ENCODE measurements around the gene METAP2.

DNA sequence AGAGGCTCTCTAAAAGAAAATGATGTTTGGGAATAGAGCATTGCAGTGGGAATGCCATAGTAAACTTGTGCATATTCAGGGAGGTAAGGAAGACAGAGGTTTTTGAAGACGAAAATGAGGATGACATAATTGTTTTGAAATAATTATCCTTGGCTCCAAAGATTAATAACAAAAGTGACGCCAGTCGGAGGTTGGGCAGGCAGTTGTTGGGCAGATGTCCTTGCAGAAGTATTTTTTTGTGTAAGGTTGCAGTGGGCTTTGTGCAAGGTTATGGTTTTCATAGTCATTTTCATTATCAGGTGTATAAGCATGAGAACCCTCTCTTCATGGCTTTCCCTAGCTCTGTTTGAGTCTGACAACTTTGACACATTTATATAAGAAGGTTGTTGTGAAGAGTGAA lies 35.3 kb downstream of the METAP2 start:
- no peak for TF ChIP-seq BHLHE40 (IDR thresholded peaks at IDR 0.05; ENCODE audit: borderline replicate concordance)
- TF ChIP-seq HDGF (IDR thresholded peaks at IDR 0.05; ENCODE audit: borderline replicate concordance) = no peak
- TF ChIP-seq FOXA1 (IDR thresholded peaks at IDR 0.05) = no peak
- no peak for TF ChIP-seq SUZ12 (IDR thresholded peaks at IDR 0.05)
- no peak for TF ChIP-seq LEF1 (IDR thresholded peaks at IDR 0.05; ENCODE audit: borderline replicate concordance)
- TF ChIP-seq SP1 (IDR thresholded peaks at IDR 0.05) = no peak
- TF ChIP-seq, protein P1, sequence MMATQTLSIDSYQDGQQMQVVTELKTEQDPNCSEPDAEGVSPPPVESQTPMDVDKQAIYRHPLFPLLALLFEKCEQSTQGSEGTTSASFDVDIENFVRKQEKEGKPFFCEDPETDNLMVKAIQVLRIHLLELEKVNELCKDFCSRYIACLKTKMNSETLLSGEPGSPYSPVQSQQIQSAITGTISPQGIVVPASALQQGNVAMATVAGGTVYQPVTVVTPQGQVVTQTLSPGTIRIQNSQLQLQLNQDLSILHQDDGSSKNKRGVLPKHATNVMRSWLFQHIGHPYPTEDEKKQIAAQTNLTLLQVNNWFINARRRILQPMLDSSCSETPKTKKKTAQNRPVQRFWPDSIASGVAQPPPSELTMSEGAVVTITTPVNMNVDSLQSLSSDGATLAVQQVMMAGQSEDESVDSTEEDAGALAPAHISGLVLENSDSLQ (IDR thresholded peaks at IDR 0.05) = no peak
- no peak for TF ChIP-seq ELF4 (IDR thresholded peaks at IDR 0.05)
- no peak for TF ChIP-seq TARDBP (IDR thresholded peaks at IDR 0.05)
- TF ChIP-seq L3MBTL2 (conservative IDR thresholded peaks at IDR 0.05) = no peak
- TF ChIP-seq FOXM1 (IDR thresholded peaks at IDR 0.05; ENCODE audit: borderline replicate concordance) = no peak
